CD4-positive, alpha-beta T cell treated with Interleukin-10 for 1 hour (primary cell): ENCODE data around the gene PTTG1IP.
A peak's percentile ranks its signal among the peaks of the same experiment; 100 is the strongest.
"Not testable (repeated sequence)": the region's sequence is repeated elsewhere in the genome, so short reads cannot be mapped to it uniquely, and the experiment has no call there.

ENCODE experiments used
- DNase-seq: peaks from one replicate; pipeline ENCODE4 v3.0.0-alpha.2; 2020

PTTG1IP gene, protein sequence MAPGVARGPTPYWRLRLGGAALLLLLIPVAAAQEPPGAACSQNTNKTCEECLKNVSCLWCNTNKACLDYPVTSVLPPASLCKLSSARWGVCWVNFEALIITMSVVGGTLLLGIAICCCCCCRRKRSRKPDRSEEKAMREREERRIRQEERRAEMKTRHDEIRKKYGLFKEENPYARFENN

DNA sequence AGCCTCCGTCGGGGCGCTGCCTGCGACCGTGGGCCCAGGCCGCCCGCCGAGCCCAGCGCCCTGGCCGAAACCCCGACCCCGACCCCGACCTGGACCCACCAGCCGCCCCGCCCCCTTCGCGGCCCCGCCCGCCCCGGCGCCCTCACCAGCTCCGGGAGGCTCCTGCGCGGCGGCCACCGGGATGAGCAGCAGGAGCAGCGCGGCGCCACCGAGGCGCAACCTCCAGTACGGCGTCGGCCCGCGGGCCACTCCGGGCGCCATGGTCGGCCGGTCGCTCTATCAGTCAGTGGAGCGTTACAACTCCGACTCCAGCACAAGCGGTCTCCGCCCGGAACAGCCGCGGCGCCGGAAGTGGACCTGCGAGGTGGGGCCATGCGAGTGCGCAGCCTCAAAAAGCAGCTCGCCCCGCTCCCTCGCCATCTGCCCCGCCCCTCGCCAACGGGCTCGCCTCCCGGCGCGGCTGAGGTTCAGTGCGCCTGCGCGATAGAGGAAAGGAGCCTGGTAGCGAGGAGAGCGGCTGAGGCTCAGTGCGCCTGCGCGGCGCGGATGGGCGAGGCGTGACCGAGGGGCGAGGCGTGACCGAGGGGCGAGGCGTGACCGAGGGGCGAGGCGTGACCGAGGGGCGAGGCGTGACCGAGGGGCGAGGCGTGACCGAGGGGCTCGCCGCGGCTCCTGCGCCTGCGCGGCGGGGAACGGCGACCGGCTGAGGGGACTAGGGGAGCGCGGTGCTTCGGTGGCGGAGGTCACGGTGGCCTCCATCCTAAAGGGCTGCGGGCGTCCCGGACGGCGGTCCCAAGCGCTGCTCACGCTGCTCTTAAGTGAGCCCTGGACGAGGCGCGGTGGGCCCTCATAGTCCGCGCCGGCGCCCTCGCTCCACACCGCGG, at the start of gene PTTG1IP:
Gene PTTG1IP (minus strand): TSS at position 335 of the 884 bp plus-strand sequence. CDS start 74 bp downstream, at position 261.
- DNase-seq: peak; percentile 99

DNA sequence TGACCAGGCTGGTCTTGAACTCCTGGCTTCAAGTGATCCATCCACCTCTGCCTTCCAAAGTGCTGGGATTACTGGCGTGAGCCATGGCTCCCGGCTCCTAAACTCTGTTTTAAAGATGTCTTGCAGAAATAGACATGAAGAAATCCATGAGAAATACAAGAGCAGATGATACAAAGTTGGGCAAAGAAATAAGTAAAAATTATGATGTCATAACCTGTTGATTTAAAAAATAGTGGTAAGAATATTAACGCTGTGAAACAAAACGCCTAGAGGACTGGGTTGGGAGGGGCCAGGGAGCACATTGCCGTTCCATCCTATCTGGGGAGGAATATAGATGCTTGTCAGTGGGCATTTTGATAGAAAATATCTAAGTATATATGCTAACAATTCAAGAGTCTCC, 48.4 kb upstream of the PTTG1IP start:
- no peak for DNase-seq

DNA sequence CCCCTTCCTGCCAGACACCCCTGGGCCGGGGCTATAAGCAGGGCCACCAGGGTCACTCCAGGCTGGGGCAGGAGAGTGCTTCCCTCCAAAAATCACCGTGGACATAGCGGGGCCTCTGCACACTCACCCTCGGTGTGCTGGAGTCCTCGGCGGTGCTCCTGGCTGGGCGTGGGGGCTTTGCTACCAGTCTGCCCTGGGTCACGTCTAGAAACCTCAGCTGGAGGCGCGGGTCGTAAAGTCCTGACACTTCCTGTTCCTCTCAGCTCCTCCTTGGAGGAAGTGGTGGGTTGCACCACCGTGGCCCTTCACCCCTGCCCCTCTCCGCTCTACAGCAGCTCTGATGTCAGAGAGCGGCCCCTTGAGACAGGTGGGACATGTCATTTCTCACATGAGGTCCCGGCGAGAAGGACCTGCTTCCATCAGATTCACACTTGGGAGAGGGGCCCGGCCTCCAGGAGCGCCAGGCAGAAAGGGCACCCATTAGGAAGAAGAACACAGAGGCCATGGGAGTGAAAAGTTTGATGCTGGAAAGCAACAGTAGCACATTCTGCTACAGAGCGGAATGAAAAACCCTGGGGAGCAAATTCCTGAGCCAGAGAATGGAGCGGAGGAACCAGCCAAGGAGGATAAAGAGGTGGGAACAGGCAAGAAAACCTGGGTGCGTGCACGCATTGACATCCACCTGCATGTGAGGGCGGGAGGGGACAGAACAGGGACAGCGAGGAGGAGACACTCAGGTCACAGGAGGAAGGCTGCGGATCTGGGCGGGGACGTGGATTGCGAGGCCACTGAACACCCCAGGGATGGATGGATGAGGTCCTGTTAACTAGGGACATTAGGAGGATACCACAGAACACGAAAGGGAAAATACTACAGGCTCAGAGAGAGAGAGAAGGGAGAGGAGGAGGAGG, 47.5 kb upstream of the PTTG1IP start, which contains the start of gene ITGB2:
Gene ITGB2 (minus strand): TSS at position 206 of the 911 bp plus-strand sequence. CDS start 10,117 bp downstream, outside the sequence.
- peak; percentile 67 for DNase-seq

DNA sequence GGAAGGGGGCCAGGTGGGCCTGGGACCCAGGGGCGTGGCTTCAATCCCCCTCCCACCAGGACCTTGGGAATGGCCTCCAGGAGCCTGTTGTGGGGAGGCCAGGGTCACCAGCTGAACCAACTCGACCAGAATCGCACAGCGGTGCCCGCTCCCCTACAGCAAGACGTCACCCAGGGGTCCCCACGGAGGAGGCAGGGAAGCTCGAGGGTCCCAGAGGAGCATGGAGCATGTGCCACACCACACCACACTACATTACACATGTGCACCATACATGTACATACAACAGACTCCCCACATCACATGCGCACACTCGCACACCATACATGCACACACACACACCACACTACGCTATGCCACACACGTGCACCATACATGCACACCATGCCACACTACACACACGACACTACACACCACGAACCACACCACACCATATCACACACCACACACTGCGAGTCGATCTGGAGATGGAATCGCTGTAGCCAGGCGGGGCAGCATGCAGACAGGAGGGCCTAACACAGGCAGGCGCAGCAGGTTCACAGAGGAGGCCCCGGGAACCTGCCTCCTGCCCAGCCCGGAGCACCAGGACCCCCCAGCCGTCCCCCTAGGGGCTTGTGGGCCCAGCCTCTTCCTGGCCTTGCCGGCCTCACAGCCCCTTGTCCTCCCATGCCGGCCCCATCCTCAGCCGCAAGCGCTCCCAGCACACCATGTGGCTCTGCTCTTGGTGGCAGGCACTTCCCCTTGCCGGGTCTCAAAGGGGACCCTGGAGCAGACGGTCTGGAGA, 46.6 kb upstream of the PTTG1IP start:
- DNase-seq: no peak

DNA sequence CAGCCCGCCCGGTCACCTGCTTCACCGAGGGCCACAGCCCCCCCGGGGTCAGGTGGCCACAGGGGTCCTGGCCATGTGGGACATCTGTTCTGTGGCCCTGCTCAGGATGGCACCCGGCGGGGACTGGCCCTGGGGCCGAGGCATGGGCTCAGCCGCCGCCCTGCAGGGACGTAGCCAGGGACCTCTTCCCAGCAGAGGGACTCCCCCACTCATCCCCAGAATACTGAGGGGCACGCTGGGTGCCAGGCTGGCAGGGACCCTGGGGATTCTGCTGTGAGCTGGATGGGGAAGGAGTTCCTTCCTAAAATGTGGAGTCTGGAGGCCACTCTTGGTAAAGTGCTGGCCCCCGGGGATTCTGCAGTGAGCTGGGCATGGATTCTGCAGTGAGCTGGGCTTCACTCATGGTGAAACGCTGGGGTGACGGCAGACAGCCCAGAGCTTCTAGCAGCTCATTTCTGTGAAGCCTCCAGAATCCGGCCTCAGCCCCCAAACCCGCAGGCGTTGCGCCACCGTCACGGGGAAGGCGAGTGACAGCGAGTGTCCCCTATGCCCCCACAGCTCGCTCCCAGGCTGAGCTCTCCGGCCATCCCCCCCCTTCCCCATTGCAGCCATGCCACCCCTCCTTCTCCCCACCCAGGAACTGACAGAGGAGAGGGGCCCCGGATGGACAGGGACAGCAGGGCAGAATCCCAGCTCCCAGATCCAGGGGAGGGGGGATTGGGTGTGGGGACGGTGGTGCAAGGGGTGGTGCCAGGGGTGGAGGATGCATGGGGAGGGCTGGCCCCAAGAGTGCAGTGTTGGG, 45.8 kb upstream of the PTTG1IP start:
- no peak for DNase-seq

DNA sequence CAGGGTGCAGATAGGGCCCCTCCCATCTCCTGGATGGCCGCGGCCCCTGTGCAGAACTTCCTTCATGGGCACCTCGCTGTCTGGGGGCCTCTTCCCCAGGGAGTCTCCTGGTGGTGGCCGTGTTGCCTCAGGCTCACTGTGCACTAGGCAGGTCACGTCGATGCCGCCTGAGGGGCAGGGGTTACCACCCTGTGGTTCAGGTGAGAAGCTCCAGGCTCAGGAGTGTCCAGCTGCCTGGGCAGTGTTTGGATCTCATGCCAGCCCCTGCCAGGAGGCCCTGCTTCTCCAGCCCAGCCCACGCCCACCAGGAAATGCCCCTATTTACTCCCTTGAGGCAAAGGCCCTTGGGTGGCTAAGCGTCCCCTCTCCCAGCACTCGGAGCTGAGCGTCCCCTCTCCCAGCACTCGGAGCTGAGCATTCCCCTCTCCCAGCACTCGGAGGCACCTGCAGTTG, 45.1 kb upstream of the PTTG1IP start:
- no peak for DNase-seq

DNA sequence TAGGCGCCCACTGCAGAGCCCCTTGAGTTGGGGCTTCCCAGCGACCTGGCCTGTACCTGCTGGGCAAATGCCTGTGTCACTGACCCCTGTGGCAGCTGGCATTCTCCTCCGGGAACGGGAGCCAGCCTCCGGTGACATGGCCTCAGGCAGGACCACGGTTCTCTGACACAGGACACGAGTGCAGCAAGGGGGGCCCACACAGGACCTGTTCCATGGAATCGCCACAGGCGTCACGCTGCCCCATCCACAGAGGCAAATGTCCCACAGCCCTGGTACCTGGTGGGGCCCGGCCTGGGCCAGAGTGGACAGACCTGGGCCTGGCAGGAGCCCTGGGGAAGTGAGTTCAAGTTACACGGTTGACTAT, 44.6 kb upstream of the PTTG1IP start:
- DNase-seq: no peak

DNA sequence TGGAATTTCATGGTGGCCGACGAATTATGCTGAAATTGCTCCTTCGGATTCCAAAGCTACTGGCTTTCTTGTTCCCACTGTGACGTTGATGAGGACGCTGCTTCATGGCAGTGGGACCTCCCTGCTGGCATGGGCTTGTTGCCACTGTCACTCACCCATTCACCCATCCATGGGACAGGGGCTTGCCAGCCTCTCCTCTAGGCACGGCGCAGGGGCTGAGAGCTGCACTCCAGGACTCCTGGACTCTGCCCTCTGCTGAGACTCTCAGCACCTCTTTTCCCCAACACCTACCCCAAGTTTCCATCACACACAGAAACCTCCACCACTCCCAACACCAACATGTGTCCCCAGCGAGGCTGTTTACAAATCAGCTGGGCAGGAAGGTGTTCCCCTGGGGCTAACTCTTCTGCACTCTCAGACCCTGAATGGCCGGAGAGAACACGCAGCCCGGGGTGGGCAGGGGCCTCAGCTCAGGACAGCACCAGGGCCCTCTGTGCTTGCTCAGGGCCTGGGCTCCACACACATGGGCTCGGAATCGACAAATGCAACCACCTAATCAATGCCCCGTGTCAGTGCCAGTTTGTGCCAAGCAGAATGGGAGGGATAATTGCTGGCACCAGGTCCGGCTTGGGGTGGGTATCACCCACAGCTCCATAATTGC, 44.1 kb upstream of the PTTG1IP start:
- DNase-seq: no peak

DNA sequence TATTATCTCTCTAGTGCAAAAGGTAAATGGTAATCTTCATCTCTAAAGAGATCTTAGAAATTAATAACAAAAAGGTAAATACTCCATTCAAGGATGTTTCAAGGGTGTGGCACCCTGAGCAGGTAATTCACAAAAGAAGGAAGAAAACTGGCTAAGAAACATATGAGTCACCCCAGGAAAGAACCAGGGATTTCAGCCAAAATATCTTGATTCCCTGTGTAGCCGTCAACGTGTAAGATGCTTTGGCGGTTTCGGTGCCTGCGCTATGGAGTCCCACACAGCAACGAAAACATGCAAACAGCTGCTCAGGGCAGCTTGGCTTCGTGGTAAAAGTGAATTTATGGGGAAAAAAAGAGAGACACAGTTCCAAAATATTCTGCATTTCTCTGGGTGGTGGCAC, 43.5 kb upstream of the PTTG1IP start:
- DNase-seq: no peak

DNA sequence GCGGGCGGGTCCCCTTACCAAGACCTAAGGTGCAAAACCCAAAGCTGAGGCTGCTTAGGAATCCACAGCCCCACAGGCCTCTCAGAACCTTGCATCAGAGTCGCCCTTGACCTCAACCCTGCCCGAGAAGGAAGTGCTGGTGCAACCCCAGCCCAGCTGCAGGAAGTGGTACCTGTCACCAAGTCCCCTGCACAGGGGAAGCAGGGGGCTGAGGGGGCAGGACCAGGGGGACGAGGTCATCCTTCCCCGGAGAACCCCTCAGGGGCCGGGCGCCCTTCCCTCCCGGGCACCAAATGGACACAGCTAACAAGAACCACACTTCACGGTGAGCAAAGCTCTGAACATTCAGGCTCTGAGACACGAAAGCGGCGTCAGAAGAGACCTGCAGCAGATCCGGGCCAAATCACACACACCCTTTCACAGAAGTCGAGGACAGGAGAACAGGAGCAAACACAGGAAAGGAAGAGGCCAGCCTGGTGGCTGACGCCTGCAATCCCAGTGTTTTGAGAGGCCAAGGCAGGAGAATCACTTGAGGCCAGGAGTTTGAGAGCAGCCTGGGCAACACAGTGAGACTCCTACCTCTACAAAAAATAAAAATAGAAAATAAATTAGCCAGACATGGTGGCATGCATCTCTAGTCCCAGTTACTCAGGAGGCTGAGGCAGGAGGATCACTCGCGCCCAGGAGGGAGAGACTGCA, 40.8 kb upstream of the PTTG1IP start:
- DNase-seq: peak; percentile 70

DNA sequence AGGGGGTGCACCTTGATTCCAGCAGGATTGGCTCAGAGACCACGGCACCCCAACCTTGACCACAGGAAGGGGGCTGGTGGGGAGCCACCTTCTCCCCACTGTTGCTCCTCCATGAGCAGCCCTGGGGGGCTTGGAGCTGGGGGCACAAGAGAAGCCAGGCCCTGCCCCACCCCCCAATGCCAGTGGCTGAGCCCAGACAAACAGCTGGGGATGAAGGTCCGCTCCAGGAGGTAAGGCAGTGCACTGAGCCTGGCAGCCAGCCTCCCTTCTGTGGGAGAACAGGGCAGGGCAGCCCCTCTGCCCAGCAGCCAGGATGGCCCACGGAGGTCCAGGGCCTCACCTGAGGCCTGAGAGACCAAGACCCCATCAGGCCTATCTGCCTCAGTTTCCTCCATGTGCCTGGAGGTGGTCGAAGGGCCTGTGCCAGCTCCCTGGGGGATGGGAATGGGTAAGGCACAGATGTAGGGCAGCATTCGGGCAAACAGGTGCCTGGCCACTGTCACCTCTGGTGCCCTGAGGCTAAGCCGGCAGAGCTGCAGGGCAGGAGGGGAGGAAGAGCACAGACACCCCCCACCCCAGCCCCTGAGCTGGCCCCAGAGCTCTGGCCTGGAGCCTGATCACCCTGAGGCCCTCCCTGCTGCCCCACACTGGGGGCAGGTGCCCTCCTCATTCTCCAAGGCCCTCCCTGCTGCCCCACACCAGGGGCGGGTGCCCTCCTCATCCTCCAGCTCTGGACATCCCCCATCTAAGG, 40.1 kb upstream of the PTTG1IP start:
- no peak for DNase-seq

DNA sequence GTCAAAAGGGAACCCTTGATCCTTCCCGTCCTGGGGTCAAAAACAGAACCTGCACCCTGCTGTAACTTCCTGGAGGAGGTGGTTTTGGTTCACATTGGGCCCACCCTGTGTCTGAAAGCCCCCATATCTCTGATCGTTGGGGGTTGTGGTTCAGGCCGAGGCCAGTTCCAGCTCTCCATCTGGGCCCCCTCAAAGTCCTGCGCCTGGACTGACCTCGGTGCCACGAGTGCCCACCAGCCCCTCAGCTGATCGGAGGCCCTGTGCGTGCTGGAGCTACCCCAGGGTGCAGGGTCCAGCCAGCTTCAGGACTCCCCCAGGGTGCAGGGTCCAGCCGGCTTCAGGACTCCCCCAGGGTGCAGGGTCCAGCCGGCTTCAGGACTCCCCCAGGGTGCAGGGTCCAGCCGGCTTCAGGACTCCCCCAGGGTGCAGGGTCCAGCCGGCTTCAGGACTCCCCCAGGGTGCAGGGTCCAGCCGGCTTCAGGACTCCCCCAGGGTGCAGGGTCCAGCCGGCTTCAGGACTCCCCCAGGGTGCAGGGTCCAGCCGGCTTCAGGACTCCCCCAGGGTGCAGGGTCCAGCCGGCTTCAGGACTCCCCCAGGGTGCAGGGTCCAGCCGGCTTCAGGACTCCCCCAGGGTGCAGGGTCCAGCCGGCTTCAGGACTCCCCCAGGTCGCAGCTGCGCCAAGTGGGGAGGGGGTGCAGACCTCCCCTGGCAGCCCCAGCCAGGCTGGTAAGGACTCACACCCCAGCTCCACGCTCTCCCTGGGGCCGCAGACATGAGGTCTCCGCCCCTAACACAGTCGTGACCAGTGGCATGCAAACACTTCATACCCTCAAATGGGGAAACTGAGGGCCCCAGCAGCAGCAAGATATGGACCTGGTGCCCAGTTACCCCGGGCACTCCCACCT, 39.3 kb upstream of the PTTG1IP start:
- DNase-seq: not testable (repeated sequence)

DNA sequence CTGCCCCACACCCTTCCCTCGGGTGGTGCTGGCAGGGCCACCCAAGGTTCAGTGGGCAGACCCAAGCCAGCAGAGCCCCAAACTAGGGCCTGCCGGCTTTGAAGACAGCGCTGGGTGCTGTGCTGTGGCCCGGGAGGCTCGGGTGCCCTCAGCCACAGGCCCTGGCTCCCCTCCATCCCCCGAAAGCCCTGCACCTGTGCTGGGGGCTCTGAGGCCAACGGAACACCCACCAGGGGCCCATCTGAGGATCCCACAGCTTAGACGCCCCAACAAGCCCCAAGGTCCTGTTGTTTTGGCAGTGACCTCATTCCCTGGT, 38.6 kb upstream of the PTTG1IP start:
- no peak for DNase-seq

DNA sequence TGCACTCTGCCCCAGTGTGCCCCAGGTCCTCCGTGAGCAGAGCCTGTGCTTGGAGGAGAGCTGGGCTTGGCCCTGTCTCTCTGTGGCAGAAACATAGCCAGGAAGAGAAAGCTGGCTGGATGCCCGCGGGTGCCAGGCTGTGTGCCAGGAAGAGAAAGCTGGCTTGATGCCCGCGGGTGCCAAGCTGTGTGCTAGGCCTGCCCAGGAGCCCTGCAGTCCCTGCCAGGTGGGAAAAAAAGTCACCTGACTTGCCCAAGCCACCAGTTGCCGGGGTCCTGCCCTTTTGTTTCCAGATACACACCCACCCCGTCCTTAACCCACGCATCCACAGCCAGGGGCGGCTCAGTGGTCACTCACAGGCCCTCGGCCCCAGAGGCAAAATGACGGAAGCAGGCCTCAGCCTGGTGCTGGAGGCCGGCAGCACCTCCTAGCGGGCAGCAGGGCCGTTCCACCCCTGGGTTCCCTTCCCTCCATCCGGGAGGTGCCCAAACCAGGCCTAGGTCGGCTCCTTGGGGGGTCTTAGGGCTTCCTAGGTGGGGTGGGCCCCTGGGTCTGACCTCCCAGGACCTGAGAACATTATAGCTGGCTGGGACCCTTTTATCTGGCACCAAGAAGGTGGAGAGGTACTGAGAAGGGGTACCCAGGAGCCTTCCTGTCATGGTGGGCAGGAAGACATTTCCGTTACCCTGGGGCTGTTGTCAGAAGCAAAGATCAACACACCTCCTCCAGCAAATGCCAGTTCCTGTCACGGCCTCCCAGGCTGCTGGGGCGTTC, 38.1 kb upstream of the PTTG1IP start:
- DNase-seq: peak; percentile 68

DNA sequence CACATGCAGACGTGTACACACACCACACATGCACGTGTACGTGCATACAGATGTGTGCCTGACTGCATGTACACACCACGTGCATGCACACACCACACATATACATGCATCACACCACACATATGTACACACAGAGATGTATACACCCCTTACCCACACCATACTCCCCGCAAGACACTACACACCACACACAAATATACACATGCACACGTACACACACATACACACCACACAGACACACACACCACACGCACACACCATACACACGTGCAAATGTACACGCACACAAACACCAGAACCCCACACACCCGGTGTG, 37.5 kb upstream of the PTTG1IP start:
- no peak for DNase-seq

DNA sequence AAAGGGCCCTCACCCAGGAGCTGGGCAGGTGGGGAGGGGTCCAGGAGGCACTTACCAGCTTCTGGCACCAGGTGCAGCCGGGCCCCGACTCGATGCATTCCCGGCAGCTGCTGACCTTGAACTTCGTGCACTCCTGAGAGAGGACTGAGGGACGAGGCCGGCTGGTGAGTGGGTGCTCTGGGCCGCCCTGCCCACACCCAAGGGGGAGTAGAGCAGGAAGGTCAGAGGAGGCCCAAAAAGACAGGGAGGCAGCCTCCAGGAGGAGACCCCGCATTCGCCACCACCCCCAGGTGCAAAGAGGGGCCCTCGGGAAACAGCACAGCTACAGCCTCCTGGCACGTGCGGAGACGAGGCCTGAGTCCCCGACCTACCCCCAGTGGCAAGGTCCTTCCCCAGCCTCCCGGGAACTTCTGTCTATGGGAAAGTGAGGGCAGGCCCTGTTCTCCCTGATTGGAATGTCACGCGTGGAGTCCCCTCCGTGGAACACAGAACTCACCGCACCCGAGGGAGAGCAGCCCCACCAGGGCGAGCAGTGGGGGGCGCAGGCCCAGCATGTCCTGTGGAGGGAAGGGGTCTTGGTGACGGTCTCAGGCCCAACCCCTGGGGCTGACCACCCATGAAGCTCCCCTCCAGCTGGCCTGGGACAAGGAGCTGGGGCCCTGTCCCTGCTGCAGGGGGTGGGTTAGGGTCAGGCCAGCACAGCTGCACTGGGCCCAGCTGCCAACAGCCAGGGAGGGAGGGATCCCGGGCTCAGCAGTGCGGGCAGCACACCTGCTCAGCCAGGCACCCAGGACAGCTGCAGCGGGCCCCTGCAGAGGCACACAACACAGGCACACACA, 37.0 kb upstream of the PTTG1IP start:
- DNase-seq: no peak

DNA sequence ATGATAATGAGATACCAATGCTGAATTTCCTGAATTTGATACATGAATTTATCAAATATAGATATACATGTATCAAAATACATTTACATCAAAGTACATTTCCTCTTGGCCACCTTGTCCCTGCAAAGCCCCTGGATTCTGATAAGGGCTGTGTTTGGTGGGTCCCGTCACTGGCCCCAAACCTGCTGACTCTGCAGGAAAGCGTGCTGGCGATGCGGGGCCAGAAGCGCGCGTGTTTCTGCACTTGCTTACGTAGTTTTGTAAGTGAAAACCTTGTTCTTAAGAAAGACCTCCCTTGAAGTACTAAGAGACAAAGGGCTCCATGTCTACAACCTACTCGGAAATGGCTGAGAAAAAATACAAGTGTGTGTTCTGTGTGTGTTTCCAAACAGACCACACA, 36.2 kb upstream of the PTTG1IP start:
- DNase-seq: no peak
